GM13977 (cell line): ENCODE data around the gene CYREN.

Experiments
- DNase-seq: peaks from one replicate; pipeline ENCODE4 v3.0.0; 2012; ENCODE audit warnings: low spot score
- CTCF ChIP-seq: IDR thresholded peaks from 2 replicates; pipeline ENCODE4 v1.5.1; 2012; ENCODE audit warnings: mild to moderate bottlenecking, control low read depth; ENCODE audit not compliant: insufficient read depth; ENCODE audit errors: extremely low read depth, missing control alignments
- in situ Hi-C: fragments of 300-500 bp; cut with MboI; formaldehyde crosslinking; loops from one replicate; pipeline ENCODE4 v1.12.0; 2022; ENCODE audit warnings: low sequenced_read_pairs, low pct_unique_long_range_greater_than_20kb, mixed read lengths, inconsistent platforms; ENCODE audit not compliant: unreplicated experiment

Gene CYREN

GRCh38 chr7:135159359-135160085, 11.0 kb downstream of the CYREN start:
- TF ChIP-seq CTCF: no peak
- in situ Hi-C loops: loop anchor here (10.0 kb wide), 1 partner anchor 165 kb away; no protein-coding TSS in a partner anchor
- DNase-seq: no peak

- in situ Hi-C loops: loop anchor here (10.0 kb wide), 1 partner anchor 164 kb away; no protein-coding TSS in a partner anchor
- no peak for TF ChIP-seq CTCF
- DNase-seq: no peak
Measured at GRCh38 chr7:135158874-135159273, 11.6 kb downstream of the CYREN start.

- in situ Hi-C loops: loop anchor here (10.0 kb wide), 1 partner anchor 163 kb away; no protein-coding TSS in a partner anchor
- TF ChIP-seq CTCF: no peak
- DNase-seq: no peak
Measured at GRCh38 chr7:135158141-135158655, 12.3 kb downstream of the CYREN start.

GRCh38 chr7:135156290-135156689, 14.2 kb downstream of the CYREN start:
- no peak for DNase-seq
- TF ChIP-seq CTCF: no peak
- in situ Hi-C loops: loop anchor here (10.0 kb wide), 1 partner anchor 161 kb away; no protein-coding TSS in a partner anchor

- no peak for DNase-seq
- no peak for TF ChIP-seq CTCF
- in situ Hi-C loops: loop anchor here (10.0 kb wide), 1 partner anchor 160 kb away; no protein-coding TSS in a partner anchor
Measured at GRCh38 chr7:135154734-135155133, 15.8 kb downstream of the CYREN start.

- TF ChIP-seq CTCF: no peak
- in situ Hi-C loops: loop anchor here (10.0 kb wide), 1 partner anchor 158 kb away; no protein-coding TSS in a partner anchor
- DNase-seq: no peak
Measured at GRCh38 chr7:135152442-135152841, 18.1 kb downstream of the CYREN start.
